Uterine smooth muscle cell (primary cell): ENCODE data around the gene CCL4. TPM values are rescaled to one million over a fixed set of nuclear protein-coding genes. Genes with fewer than 3 reads are reported as not detected.

Experiments
- total RNA-seq: library from RNA; depleted of rRNA; stranded (reverse); fragments of >200 nt; gene quantifications from 2 replicates; pipeline ENCODE4 v1.2.3, GENCODE V29; 2014

CCL4 gene
- not detected in 2 replicates for total RNA-seq

DNA sequence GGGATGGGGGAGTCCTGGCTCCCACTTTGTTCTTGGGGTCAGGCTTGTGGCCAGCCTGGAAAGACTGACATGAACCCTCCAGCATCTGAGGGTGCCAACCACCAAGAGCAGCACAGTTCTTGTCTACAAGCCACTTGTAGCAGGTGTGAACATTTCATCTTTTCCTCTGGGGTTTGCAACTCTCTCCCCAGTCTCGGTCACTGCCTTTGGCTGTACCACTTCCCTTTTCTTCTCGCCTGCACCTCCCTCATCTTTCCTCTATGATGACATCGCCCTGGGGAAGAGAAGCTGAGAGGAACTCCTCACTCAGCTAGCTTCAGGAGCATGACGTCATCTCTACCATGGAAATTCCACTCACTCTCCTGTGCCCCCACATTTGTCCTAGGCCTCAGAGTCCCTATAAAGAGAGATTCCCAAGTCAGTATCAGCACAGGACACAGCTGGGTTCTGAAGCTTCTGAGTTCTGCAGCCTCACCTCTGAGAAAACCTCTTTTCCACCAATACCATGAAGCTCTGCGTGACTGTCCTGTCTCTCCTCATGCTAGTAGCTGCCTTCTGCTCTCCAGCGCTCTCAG lies at the start of gene CCL4:
Gene CCL4, plus strand, starts transcription at position 427 of the 575 bp plus-strand sequence. Its CDS starts 79 bp downstream, at position 506.

DNA sequence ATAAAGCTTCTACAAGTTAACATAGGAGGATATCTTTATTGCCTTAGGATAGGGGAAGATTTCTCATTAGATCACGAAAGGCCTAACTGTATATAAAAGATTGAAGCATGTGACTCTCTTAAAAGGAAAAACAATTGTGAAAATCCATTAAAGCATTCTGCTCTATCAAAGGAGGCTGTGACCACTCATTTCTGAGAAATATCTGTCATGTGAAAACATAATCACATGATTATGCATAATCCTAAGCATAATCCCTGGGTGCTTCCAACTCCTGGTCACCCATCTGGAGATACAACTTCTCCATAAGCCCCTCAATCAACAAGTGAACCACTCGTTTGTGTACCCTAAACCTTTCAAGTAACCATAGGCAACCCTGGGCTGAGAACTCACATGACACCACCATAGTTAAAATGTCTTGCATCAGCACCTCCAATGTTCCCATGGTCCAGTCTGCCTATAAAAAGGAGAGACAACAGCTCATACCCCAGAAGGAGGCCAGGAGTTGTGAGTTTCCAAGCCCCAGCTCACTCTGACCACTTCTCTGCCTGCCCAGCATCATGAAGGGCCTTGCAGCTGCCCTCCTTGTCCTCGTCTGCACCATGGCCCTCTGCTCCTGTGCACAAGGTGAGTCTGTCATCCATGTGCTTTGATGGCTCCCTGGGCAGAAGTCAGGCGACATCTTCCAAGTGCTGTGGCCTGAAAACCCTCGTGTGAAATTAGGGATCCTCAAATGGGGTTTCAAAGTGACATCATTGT lies 39.7 kb upstream of the CCL4 start, which contains the start of gene CCL18:
Gene CCL18, plus strand, starts transcription at position 487 of the 756 bp plus-strand sequence. Its CDS starts 71 bp downstream, at position 558.

DNA sequence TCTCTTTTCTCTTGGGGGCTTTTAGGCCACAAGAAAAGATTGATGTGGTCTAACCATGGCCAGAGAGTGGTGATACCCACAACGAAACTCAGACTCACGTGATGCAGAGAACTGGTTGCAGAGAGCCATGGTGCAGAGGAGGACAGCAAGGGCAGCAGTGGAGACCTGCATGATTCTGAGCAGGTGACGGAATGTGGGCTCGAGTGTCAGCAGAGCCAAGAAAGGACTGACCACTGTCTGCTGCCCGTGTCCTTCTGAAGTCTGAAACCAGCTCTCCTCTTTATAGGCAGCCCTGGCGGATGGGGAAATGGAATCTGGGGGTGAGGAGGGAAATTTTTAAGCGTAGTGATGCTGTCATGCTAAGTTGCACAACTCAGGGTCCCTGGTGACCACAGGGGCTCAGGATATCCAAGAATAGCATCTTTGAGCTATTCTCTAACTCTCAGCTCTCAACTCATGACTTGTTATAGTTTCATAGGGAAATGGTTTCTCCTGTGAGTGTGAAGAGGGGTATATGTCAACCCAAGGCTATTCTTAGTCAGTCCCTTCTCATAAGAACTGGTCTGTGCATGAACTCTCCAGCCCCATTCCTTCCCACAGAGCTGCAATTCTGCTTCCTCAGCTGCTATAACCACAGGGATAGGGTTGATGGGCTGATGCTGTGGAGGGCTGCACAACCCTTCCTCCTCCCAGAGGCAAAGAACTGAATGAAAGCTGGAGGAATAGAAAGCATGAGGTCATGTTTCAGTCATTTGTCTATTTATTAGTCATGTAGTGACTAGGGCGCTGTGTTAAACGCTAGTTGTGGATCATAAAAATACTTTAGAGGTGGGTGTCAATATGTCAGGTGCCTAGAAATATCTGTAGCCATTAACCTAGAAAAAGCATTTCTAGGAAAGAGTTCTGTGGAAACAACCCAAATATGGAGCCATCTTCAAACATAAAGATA lies 13.5 kb upstream of the CCL4 start, which contains the start of gene CCL3:
Gene CCL3, minus strand, starts transcription at position 256 of the 949 bp plus-strand sequence. Its CDS starts 85 bp downstream, at position 171.

Other genes with a start within 250 kb of the CCL4 start
- not detected in 2 replicates for gene HEATR9, start 234.9 kb upstream of the CCL4 start, total RNA-seq
- not detected in 2 replicates for gene CCL5, start 223.5 kb upstream of the CCL4 start, total RNA-seq
- 0.87 and 1.5 TPM in 2 replicates for gene RDM1, start 173.1 kb upstream of the CCL4 start, total RNA-seq
- not detected in 2 replicates for gene LYZL6, start 160.1 kb upstream of the CCL4 start, total RNA-seq
- gene CCL16, start 122.3 kb upstream of the CCL4 start, total RNA-seq: not detected in 2 replicates
- not detected in 2 replicates for gene CCL14, start 117.1 kb upstream of the CCL4 start, total RNA-seq
- gene CCL15, start 102.3 kb upstream of the CCL4 start, total RNA-seq: not detected in 2 replicates
- not detected in 2 replicates for gene CCL23, start 85.9 kb upstream of the CCL4 start, total RNA-seq
- gene CCL18, start 39.6 kb upstream of the CCL4 start, total RNA-seq: not detected in 2 replicates
- gene CCL3, start 13.7 kb upstream of the CCL4 start, total RNA-seq: not detected in 2 replicates
- 0.77 and 2.5 TPM in 2 replicates for gene TBC1D3B, start 72.8 kb downstream of the CCL4 start, total RNA-seq
- not detected in 2 replicates for gene CCL3L1, start 92.9 kb downstream of the CCL4 start, total RNA-seq
- not detected in 2 replicates for gene CCL4L2, start 107.2 kb downstream of the CCL4 start, total RNA-seq
- 0.33 TPM in 1 of 2 replicates, not detected in the other for gene TBC1D3I, start 160.7 kb downstream of the CCL4 start, total RNA-seq
- gene TBC1D3G, start 220.1 kb downstream of the CCL4 start, total RNA-seq: not detected in 2 replicates